Mesendoderm (in vitro differentiated cells): Measurements from ENCODE around the gene ROR1.

Experiments used
- DNase-seq: peaks from one replicate; pipeline ENCODE4 v3.0.0; 2013
- H2AK5ac ChIP-seq: 2 replicates; pipeline ENCODE4 v1.6.1; 2013; ENCODE audit warnings: low read length, inconsistent platforms
- H2BK120ac ChIP-seq: 2 replicates; pipeline ENCODE4 v1.6.1; 2013; ENCODE audit warnings: low read depth, mild to moderate bottlenecking, low read length, moderate library complexity, mixed read lengths
- H2BK15ac ChIP-seq: replicated peaks from 2 replicates; pipeline ENCODE4 v1.6.1; 2013; ENCODE audit warnings: low read depth, mild to moderate bottlenecking, moderate library complexity
- H2BK5ac ChIP-seq: 2 replicates; pipeline ENCODE4 v1.6.1; 2013; ENCODE audit warnings: low read length, inconsistent platforms
- H3K18ac ChIP-seq: 2 replicates; pipeline ENCODE4 v1.6.1; 2013; ENCODE audit warnings: mild to moderate bottlenecking, low read length, mixed read lengths
- H3K23ac ChIP-seq: one replicate; pipeline ENCODE4 v1.6.1; 2013; ENCODE audit warnings: low read length
- H3K27ac ChIP-seq: 2 replicates; pipeline ENCODE4 v1.5.1; 2013; ENCODE audit warnings: low read depth, mild to moderate bottlenecking, inconsistent platforms, low read length, moderate library complexity
- H3K27me3 ChIP-seq: 2 replicates; pipeline ENCODE4 v1.6.1; 2013; ENCODE audit warnings: low read length, control low read depth, mild to moderate bottlenecking, inconsistent platforms; ENCODE audit not compliant: insufficient read depth, poor library complexity
- H3K36me3 ChIP-seq: 2 replicates; pipeline ENCODE4 v1.6.1; 2013; ENCODE audit warnings: low read length, inconsistent platforms; ENCODE audit not compliant: control insufficient read depth, insufficient read depth
- H3K4ac ChIP-seq: one replicate; pipeline ENCODE4 v1.6.1; 2013; ENCODE audit warnings: low read depth, mild to moderate bottlenecking, low read length, moderate library complexity
- H3K4me1 ChIP-seq: 2 replicates; pipeline ENCODE4 v1.6.1; 2013; ENCODE audit warnings: low read depth, low read length, inconsistent platforms; ENCODE audit not compliant: control insufficient read depth
- H3K4me2 ChIP-seq: 2 replicates; pipeline ENCODE4 v1.6.1; 2013; ENCODE audit warnings: low read length
- H3K4me3 ChIP-seq: 2 replicates; pipeline ENCODE4 v1.5.1; 2013; ENCODE audit warnings: mild to moderate bottlenecking, low read length
- H3K56ac ChIP-seq: one replicate; pipeline ENCODE4 v1.6.1; 2013; ENCODE audit warnings: low read length
- H3K79me1 ChIP-seq: 2 replicates; pipeline ENCODE4 v1.6.1; 2013; ENCODE audit warnings: low read length, inconsistent platforms
- H3K79me2 ChIP-seq: 2 replicates; pipeline ENCODE4 v1.6.1; 2013; ENCODE audit warnings: mild to moderate bottlenecking, low read length; ENCODE audit not compliant: control insufficient read depth, insufficient read depth
- H3K9ac ChIP-seq: 2 replicates; pipeline ENCODE4 v1.6.1; 2013; ENCODE audit warnings: low read length, inconsistent platforms
- H4K5ac ChIP-seq: one replicate; pipeline ENCODE4 v1.6.1; 2013; ENCODE audit warnings: low read length
- H4K8ac ChIP-seq: one replicate; pipeline ENCODE4 v1.6.1; 2013; ENCODE audit warnings: low read depth, mild to moderate bottlenecking, control low read depth, low read length, moderate library complexity
- WGBS: extraction: QIAGEN DNeasy Blood & Tissue Kit; methylation state at CpG from one replicate; pipeline ENCODE4 v1.1.7; 2013; ENCODE audit warnings: low lambda C conversion rate, missing lambda C conversion rate; ENCODE audit not compliant: insufficient coverage; ENCODE audit errors: extremely low coverage; 5-methylcytosine and 5-hydroxymethylcytosine counted together

The ROR1 gene

DNA sequence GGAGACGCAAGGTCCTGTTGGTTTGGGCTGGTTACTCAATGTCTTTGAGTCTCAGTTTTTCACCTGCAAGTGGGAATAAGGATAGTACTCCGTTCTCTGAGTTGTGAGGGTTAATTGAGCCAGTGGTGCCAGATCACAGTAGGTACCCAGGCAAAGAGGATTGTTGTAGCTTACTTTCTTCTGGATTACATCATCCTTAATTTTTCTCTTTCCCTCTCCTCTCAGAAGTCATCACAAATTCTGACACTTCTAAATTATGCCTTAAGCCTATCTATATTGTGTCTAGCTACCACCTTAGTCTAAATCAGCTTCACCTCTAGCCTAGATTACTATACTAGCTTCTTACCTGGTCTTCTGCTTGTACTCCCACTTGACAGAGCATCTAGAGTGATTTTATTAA is 149.5 kb downstream of the ROR1 start:
- Histone ChIP-seq H3K4me2 (no peak overlapping the region), H3K79me2 (peaks cover 2% of the 10 kb centered on the region), H3K18ac (no peak overlapping the region), H3K4me3 (no peak overlapping the region), H4K8ac (no peak overlapping the region), H3K9ac (no peak overlapping the region), H2BK5ac (no peak overlapping the region), H3K79me1 (no peaks in the 10 kb centered on the region), H2BK15ac (no peak overlapping the region), H3K27me3 (no peaks in the 10 kb centered on the region), H4K5ac (no peak overlapping the region), H2AK5ac (no peak overlapping the region), H3K4ac (no peak overlapping the region), H3K56ac (no peak overlapping the region), H3K23ac (no peak overlapping the region), H2BK120ac (no peak overlapping the region), H3K4me1 (no peaks in the 10 kb centered on the region), H3K36me3 (no peaks in the 10 kb centered on the region), H3K27ac (no peak overlapping the region)
- DNase-seq, result no peak
- no CpG with 5 or more reads among the region's 2 CpGs for WGBS

DNA sequence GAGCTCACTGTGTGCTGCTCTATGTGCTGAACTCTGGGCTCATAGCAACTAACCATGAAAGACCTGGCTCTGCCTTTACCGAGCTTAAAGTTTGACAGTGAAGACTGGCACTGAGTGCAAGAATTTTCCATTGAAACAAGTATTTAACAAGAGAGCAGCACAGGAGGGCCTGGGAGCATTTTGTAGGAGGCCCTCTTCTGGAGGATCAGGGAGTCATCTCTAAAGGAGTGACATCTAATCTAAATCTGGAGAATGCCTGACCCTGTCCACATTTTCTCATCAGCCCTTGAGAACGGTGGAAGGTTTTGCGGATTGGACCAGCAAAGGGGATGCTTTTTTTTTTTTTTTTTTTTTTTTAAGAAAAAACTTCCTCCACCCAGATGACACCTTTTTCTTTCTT is 150.8 kb downstream of the ROR1 start:
- Histone ChIP-seq H3K18ac (no peak overlapping the region), H3K4me3 (no peak overlapping the region), H3K27ac (no peak overlapping the region), H3K36me3 (no peaks in the 10 kb centered on the region), H4K5ac (no peak overlapping the region), H3K56ac (no peak overlapping the region), H3K9ac (no peak overlapping the region), H3K27me3 (no peaks in the 10 kb centered on the region), H3K4ac (no peak overlapping the region), H3K79me1 (no peaks in the 10 kb centered on the region), H3K23ac (no peak overlapping the region), H3K79me2 (peaks cover 2% of the 10 kb centered on the region), H2BK120ac (no peak overlapping the region), H2BK15ac (no peak overlapping the region), H3K4me1 (no peaks in the 10 kb centered on the region), H4K8ac (no peak overlapping the region), H2BK5ac (no peak overlapping the region), H2AK5ac (no peak overlapping the region), H3K4me2 (no peak overlapping the region)
- DNase-seq, result peak; percentile 69
- WGBS, result no CpG with 5 or more reads among the region's 3 CpGs

DNA sequence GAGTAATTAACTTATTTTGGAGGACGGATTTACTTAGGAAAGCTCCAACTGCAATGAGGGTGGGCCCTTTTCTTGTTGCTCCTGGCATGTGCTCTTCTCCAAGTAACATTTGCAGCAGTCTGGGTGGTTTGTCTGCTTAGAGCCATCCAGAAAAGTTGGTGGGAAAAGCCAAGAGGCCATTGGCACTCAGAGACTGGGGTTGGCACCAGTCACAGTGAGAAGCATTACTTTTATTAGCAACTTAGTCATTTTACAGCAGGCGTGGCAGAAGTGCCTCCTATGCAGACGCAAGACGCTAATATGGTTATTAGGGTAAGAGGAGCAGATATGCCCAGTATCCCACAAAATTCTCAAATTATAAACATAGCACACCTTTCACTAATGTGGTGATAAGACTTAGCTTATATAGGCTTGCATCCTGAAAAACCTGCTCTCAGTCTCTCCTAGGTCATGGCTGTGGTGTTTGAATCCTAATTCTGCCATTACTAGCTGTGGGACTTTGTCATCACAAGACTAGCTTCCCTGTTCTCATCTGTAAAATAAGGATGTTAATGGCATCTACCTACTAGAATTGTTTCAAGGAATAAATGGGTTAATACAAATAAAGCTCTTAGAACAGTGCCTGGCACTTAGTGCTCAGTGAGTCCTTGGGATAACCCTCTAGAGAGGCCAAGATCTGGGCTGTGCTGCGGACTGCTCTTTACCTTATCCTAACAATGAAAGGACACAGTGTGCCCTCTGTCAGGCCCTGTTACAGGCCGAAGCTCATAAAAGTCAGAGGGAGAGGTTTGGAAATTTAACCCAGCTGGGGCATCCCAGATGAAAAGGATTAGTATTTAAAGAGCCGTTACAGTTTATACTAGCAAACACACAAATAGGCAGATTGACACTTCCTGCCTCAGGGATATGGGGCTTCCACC is 154.6 kb downstream of the ROR1 start:
- Histone ChIP-seq H3K4me3 (no peak overlapping the region), H3K4me2 (no peak overlapping the region), H3K4ac (peak overlapping the region; percentile 28), H3K18ac (no peak overlapping the region), H3K27ac (no peak overlapping the region), H3K79me2 (peaks cover 2% of the 10 kb centered on the region), H3K27me3 (no peaks in the 10 kb centered on the region), H3K36me3 (no peaks in the 10 kb centered on the region), H2BK5ac (no peak overlapping the region), H4K5ac (no peak overlapping the region), H2BK15ac (peak overlapping the region; percentile 58), H3K23ac (no peak overlapping the region), H2AK5ac (no peak overlapping the region), H2BK120ac (no peak overlapping the region), H3K4me1 (no peaks in the 10 kb centered on the region), H3K9ac (no peak overlapping the region), H3K79me1 (no peaks in the 10 kb centered on the region), H4K8ac (no peak overlapping the region), H3K56ac (no peak overlapping the region)
- no CpG with 5 or more reads among the region's 7 CpGs for WGBS
- no peak for DNase-seq

DNA sequence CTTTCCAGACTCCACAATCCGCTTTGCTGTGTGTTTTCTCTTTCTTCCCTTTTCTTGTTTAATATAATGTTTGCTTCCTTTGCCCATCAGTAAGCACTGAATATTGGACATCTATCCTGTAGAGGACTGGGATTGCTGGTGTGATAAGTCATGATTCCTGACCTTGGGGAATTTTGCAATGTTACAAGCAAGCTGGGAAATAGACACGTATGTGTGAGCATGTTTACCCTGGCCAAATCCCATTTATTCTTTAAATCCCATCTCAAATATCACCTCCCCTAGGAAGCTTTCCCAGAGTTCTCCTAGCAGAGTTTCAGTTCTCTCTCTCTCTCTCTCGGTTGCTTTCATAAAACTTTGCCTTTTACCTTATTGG is 155.3 kb downstream of the ROR1 start:
- no peak overlapping the region for H3K18ac ChIP-seq
- no peak overlapping the region for H2BK5ac ChIP-seq
- H3K27me3 ChIP-seq, result no peaks in the 10 kb centered on the region
- no peaks in the 10 kb centered on the region for H3K4me1 ChIP-seq
- peak overlapping the region; percentile 28 for H3K4ac ChIP-seq
- H3K27ac ChIP-seq, result no peak overlapping the region
- no peak overlapping the region for H3K23ac ChIP-seq
- no peak overlapping the region for H3K9ac ChIP-seq
- no CpG with 5 or more reads among the region's 3 CpGs for WGBS
- H2BK15ac ChIP-seq, result peak overlapping the region; percentile 58
- H3K4me3 ChIP-seq, result no peak overlapping the region
- H3K56ac ChIP-seq, result no peak overlapping the region
- no peak overlapping the region for H2AK5ac ChIP-seq
- no peak overlapping the region for H4K8ac ChIP-seq
- H2BK120ac ChIP-seq, result no peak overlapping the region
- no peaks in the 10 kb centered on the region for H3K79me1 ChIP-seq
- H3K79me2 ChIP-seq, result peaks cover 2% of the 10 kb centered on the region
- no peak overlapping the region for H4K5ac ChIP-seq
- no peaks in the 10 kb centered on the region for H3K36me3 ChIP-seq
- no peak overlapping the region for H3K4me2 ChIP-seq
- DNase-seq, result no peak

GRCh38 chr1:63931468-63931867 is 157.7 kb downstream of the ROR1 start:
- H3K79me2 ChIP-seq, result peaks cover 2% of the 10 kb centered on the region
- H3K79me1 ChIP-seq, result no peaks in the 10 kb centered on the region
- no peak overlapping the region for H3K56ac ChIP-seq
- H3K9ac ChIP-seq, result no peak overlapping the region
- H3K4ac ChIP-seq, result no peak overlapping the region
- DNase-seq, result no peak
- H4K5ac ChIP-seq, result no peak overlapping the region
- H2BK15ac ChIP-seq, result no peak overlapping the region
- H3K27me3 ChIP-seq, result no peaks in the 10 kb centered on the region
- H3K27ac ChIP-seq, result no peak overlapping the region
- no peak overlapping the region for H3K18ac ChIP-seq
- H3K4me2 ChIP-seq, result no peak overlapping the region
- no peaks in the 10 kb centered on the region for H3K4me1 ChIP-seq
- no peak overlapping the region for H2BK120ac ChIP-seq
- no peak overlapping the region for H3K4me3 ChIP-seq
- H4K8ac ChIP-seq, result no peak overlapping the region
- no peaks in the 10 kb centered on the region for H3K36me3 ChIP-seq
- H2AK5ac ChIP-seq, result no peak overlapping the region
- no CpG with 5 or more reads among the region's 2 CpGs for WGBS
- no peak overlapping the region for H2BK5ac ChIP-seq
- H3K23ac ChIP-seq, result no peak overlapping the region

- H2BK5ac ChIP-seq, result no peak overlapping the region
- no peak for DNase-seq
- H2AK5ac ChIP-seq, result no peak overlapping the region
- H3K18ac ChIP-seq, result no peak overlapping the region
- H3K79me1 ChIP-seq, result no peaks in the 10 kb centered on the region
- no CpG with 5 or more reads among the region's 1 CpG for WGBS
- H4K8ac ChIP-seq, result no peak overlapping the region
- peaks cover 2% of the 10 kb centered on the region for H3K79me2 ChIP-seq
- H4K5ac ChIP-seq, result no peak overlapping the region
- no peak overlapping the region for H3K4ac ChIP-seq
- no peak overlapping the region for H3K23ac ChIP-seq
- no peaks in the 10 kb centered on the region for H3K36me3 ChIP-seq
- no peak overlapping the region for H3K4me2 ChIP-seq
- no peak overlapping the region for H3K4me3 ChIP-seq
- no peak overlapping the region for H3K56ac ChIP-seq
- H3K4me1 ChIP-seq, result no peaks in the 10 kb centered on the region
- H2BK120ac ChIP-seq, result no peak overlapping the region
- no peak overlapping the region for H3K9ac ChIP-seq
- no peak overlapping the region for H2BK15ac ChIP-seq
- no peak overlapping the region for H3K27ac ChIP-seq
- H3K27me3 ChIP-seq, result no peaks in the 10 kb centered on the region
These were observed 160.9 kb downstream of the ROR1 start for GRCh38 chr1:63934697-63935096.
